K562 (cell line): ENCODE results near the gene CD320. TPM values are rescaled to one million over a fixed set of nuclear protein-coding genes. Genes with fewer than 3 reads are reported as not detected.

Experiments
- CBX2 ChIP-seq: fragments of 200-600 bp; sonication (generic); IDR thresholded peaks from one replicate; pipeline ENCODE4 v1.6.1; 2012; ENCODE audit warnings: mild to moderate bottlenecking, low read length, inconsistent platforms; ENCODE audit not compliant: insufficient read depth, poor library complexity, severe bottlenecking
- CLOCK ChIP-seq: fragments of 250-450 bp; sonication (Bioruptor Pico); IDR thresholded peaks from 2 replicates; pipeline ENCODE4 v1.4.0; 2020; ENCODE audit warnings: mild to moderate bottlenecking, moderate library complexity, borderline replicate concordance
- EZH2 ChIP-seq: IDR thresholded peaks from 2 replicates; pipeline ENCODE4 v1.6.1; 2012; ENCODE audit warnings: low read depth, mild to moderate bottlenecking, inconsistent platforms, low read length, borderline replicate concordance
- HDAC2 ChIP-seq: fragments of 450-650 bp; IDR thresholded peaks from 2 replicates; pipeline ENCODE4 v1.6.1; 2016; ENCODE audit warnings: mild to moderate bottlenecking
- MAFG ChIP-seq: fragments of 450-650 bp; conservative IDR thresholded peaks from 2 replicates; pipeline ENCODE4 v1.6.1; 2016; ENCODE audit warnings: missing genetic modification characterization, missing compliant biosample characterization
- NR1H2 ChIP-seq: sonication (generic); formaldehyde crosslinking; IDR thresholded peaks from 2 replicates; pipeline ENCODE4 v1.4.0; 2020; ENCODE audit warnings: mild to moderate bottlenecking, missing genetic modification reagents
- RBFOX2 ChIP-seq: fragments of 200-400 bp; formaldehyde crosslinking; IDR thresholded peaks from 2 replicates; pipeline ENCODE4 v1.6.1; 2017; ENCODE audit warnings: low read depth, mild to moderate bottlenecking, low read length, moderate library complexity
- RBM25 ChIP-seq: fragments of 200-400 bp; formaldehyde crosslinking; IDR thresholded peaks from 2 replicates; pipeline ENCODE4 v1.6.1; 2018; ENCODE audit warnings: low read length, low read depth, moderate library complexity; ENCODE audit not compliant: severe bottlenecking
- UBTF ChIP-seq, 2 experiments: IDR thresholded peaks; 2 replicates each; pipeline ENCODE4 v1.6.1; 2012; ENCODE audit warnings: improper control_type of control experiment in 2 of 2, low read depth in 2 of 2, low read length in 2 of 2, borderline replicate concordance in 1 of 2
- ZBTB17 ChIP-seq: fragments of 450-650 bp; formaldehyde crosslinking; IDR thresholded peaks from 2 replicates; pipeline ENCODE4 v1.4.0; 2020; ENCODE audit warnings: mild to moderate bottlenecking
- ZNF174 ChIP-seq: fragments of 250-450 bp; sonication (Bioruptor Pico); IDR thresholded peaks from 2 replicates; pipeline ENCODE4 v1.4.0; 2020; ENCODE audit warnings: mild to moderate bottlenecking
- ZNF551 ChIP-seq: fragments of 250-450 bp; sonication (Bioruptor Pico); IDR thresholded peaks from 2 replicates; pipeline ENCODE4 v1.5.0; 2021; ENCODE audit warnings: mild to moderate bottlenecking, moderate library complexity
- ZNF79 ChIP-seq: fragments of 250-450 bp; sonication (Bioruptor Pico); IDR thresholded peaks from 2 replicates; pipeline ENCODE4 v1.4.0; 2020; ENCODE audit warnings: low read depth, mild to moderate bottlenecking, moderate library complexity
- polyA plus RNA-seq, 8 experiments: library from polyadenylated mRNA; depleted of rRNA in 4 of 8; stranded (reverse) in 5 of 8; unstranded in 3 of 8; fragments of >200 nt; fragmentation: Nextera tagmentation in 2 of 8; fragmentation: Illumina TruSeq in 1 of 8; extraction: Ambion mirVana in 2 of 8; extraction: Trizol in 1 of 8; gene quantifications; 2 replicates each; pipeline versions ENCODE4 v1.2.1 to v1.2.3, GENCODE V29; 2011 to 2014; ENCODE audit warnings: inconsistent platforms in 1 of 8, missing spikeins in 1 of 8
- total RNA-seq, 7 experiments: library from RNA; depleted of rRNA in 6 of 7; stranded (reverse); fragments of >200 nt in 6 of 7; fragmentation: Illumina TruSeq in 2 of 7; extraction: Trizol in 2 of 7; gene quantifications; 2 replicates each; pipeline versions ENCODE4 v1.2.1 to v1.2.3, GENCODE V29; 2011 to 2021; ENCODE audit warnings: low replicate concordance in 1 of 7
- TF ChIP-seq, protein P1 (sequence below): sonication (generic); formaldehyde crosslinking; IDR thresholded peaks from 2 replicates; pipeline ENCODE4 v1.8.0; 2023; ENCODE audit warnings: mild to moderate bottlenecking, missing genetic modification reagents
- TF ChIP-seq, protein P2 (sequence below): sonication (generic); formaldehyde crosslinking; IDR thresholded peaks from 2 replicates; pipeline ENCODE4 v1.8.0; 2022; ENCODE audit warnings: mild to moderate bottlenecking, missing genetic modification reagents, borderline replicate concordance

Gene CD320
- total and polyA plus RNA-seq, 9 of the 15 experiments (the other 6 are each of a cell fraction or from before 2014, with no cell fraction given): 0.45 to 94.5 (median 34.4) TPM

- TF ChIP-seq EZH2 (no peak), CBX2 (no peak), ZBTB17 (peak; percentile 89), UBTF (IDR thresholded peaks at IDR 0.05; ENCODE audit: borderline replicate concordance in 1 of 2, low read depth in 2 of 2, low read length in 2 of 2) (no peak), RBFOX2 (peak; percentile 90), NR1H2 (CRISPR knock-in tag) (peak; percentile 89; the same call in 1 of the 2 replicates), ZNF79 (CRISPR knock-in tag) (no peak), MAFG (no peak), HDAC2 (0 out of 2 replicates have a peak, but pooled peaks have one; percentile 52), ZNF551 (CRISPR knock-in tag) (no peak), CLOCK (CRISPR knock-in tag) (0 out of 2 replicates have a peak, but pooled peaks have one; percentile 74), ZNF174 (CRISPR knock-in tag) (no peak), RBM25 (peak; percentile 75)
- TF ChIP-seq, protein P1, sequence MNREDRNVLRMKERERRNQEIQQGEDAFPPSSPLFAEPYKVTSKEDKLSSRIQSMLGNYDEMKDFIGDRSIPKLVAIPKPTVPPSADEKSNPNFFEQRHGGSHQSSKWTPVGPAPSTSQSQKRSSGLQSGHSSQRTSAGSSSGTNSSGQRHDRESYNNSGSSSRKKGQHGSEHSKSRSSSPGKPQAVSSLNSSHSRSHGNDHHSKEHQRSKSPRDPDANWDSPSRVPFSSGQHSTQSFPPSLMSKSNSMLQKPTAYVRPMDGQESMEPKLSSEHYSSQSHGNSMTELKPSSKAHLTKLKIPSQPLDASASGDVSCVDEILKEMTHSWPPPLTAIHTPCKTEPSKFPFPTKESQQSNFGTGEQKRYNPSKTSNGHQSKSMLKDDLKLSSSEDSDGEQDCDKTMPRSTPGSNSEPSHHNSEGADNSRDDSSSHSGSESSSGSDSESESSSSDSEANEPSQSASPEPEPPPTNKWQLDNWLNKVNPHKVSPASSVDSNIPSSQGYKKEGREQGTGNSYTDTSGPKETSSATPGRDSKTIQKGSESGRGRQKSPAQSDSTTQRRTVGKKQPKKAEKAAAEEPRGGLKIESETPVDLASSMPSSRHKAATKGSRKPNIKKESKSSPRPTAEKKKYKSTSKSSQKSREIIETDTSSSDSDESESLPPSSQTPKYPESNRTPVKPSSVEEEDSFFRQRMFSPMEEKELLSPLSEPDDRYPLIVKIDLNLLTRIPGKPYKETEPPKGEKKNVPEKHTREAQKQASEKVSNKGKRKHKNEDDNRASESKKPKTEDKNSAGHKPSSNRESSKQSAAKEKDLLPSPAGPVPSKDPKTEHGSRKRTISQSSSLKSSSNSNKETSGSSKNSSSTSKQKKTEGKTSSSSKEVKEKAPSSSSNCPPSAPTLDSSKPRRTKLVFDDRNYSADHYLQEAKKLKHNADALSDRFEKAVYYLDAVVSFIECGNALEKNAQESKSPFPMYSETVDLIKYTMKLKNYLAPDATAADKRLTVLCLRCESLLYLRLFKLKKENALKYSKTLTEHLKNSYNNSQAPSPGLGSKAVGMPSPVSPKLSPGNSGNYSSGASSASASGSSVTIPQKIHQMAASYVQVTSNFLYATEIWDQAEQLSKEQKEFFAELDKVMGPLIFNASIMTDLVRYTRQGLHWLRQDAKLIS: no peak
- TF ChIP-seq, protein P2, sequence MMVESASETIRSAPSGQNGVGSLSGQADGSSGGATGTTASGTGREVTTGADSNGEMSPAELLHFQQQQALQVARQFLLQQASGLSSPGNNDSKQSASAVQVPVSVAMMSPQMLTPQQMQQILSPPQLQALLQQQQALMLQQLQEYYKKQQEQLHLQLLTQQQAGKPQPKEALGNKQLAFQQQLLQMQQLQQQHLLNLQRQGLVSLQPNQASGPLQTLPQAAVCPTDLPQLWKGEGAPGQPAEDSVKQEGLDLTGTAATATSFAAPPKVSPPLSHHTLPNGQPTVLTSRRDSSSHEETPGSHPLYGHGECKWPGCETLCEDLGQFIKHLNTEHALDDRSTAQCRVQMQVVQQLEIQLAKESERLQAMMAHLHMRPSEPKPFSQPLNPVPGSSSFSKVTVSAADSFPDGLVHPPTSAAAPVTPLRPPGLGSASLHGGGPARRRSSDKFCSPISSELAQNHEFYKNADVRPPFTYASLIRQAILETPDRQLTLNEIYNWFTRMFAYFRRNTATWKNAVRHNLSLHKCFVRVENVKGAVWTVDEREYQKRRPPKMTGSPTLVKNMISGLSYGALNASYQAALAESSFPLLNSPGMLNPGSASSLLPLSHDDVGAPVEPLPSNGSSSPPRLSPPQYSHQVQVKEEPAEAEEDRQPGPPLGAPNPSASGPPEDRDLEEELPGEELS: peak; percentile 97
Observed at GRCh38 chr19:8307965-8308866, at the start of gene CD320 (continued).
